Natural killer cell (primary cell): ENCODE results near the gene TSPAN33. TPM values are rescaled to one million over a fixed set of nuclear protein-coding genes. Genes with fewer than 3 reads are reported as not detected.

Source experiments
- ATAC-seq, 3 donors: fragments of 150-1000 bp in 2 of 3; fragments of 200-7000 bp in 1 of 3; cut with Tn5 transposase; 1 replicate in 1 of 3; 2 replicates in 2 of 3; pipeline ENCODE4 v1.10.0; 2021; ENCODE audit warnings: mild to moderate bottlenecking in 2 of 3, moderate library complexity in 2 of 3
- DNase-seq, 2 donors: peaks; one replicate each; pipeline versions ENCODE4 v3.0.0 to v3.0.0-alpha.2; 2013 to 2021; ENCODE audit warnings: mixed read lengths in 1 of 2
- H3K27ac ChIP-seq: one replicate; pipeline ENCODE4 v1.5.1; 2013; ENCODE audit warnings: mild to moderate bottlenecking, low read length
- H3K27me3 ChIP-seq: one replicate; pipeline ENCODE4 v1.6.1; 2013; ENCODE audit warnings: low read length; ENCODE audit not compliant: control insufficient read depth, insufficient read depth
- H3K36me3 ChIP-seq: one replicate; pipeline ENCODE4 v1.6.1; 2013; ENCODE audit warnings: low read length; ENCODE audit not compliant: control insufficient read depth, insufficient read depth
- H3K4me1 ChIP-seq: one replicate; pipeline ENCODE4 v1.6.1; 2013; ENCODE audit warnings: low read length; ENCODE audit not compliant: control insufficient read depth, insufficient read depth
- H3K4me3 ChIP-seq: one replicate; pipeline ENCODE4 v1.5.1; 2013; ENCODE audit warnings: low read length
- H3K9me3 ChIP-seq: one replicate; pipeline ENCODE4 v1.6.1; 2013; ENCODE audit warnings: low read length; ENCODE audit not compliant: control insufficient read depth, insufficient read depth
- H3K27ac Mint-ChIP-seq, 2 donors: one replicate each; pipeline ENCODE4 v1.8.0; 2022; ENCODE audit warnings: mild to moderate bottlenecking in 2 of 2, mixed read lengths in 2 of 2, moderate library complexity in 1 of 2
- H3K27me3 Mint-ChIP-seq, 2 donors: one replicate each; pipeline ENCODE4 v1.8.0; 2022; ENCODE audit warnings: low read depth in 2 of 2, mixed read lengths in 2 of 2
- H3K36me3 Mint-ChIP-seq: one replicate; pipeline ENCODE4 v1.8.0; 2022; ENCODE audit warnings: mixed read lengths
- H3K4me1 Mint-ChIP-seq, 2 donors: one replicate each; pipeline ENCODE4 v1.8.0; 2022; ENCODE audit warnings: mixed read lengths in 2 of 2
- H3K4me3 Mint-ChIP-seq: one replicate; pipeline ENCODE4 v1.8.0; 2022; ENCODE audit warnings: mild to moderate bottlenecking, moderate library complexity, mixed read lengths
- H3K9me3 Mint-ChIP-seq, 2 donors: one replicate each; pipeline ENCODE4 v1.8.0; 2022; ENCODE audit warnings: mixed read lengths in 2 of 2
- CTCF ChIP-seq: fragments of 200-600 bp; IDR thresholded peaks from one replicate; pipeline ENCODE4 v1.8.0; 2022; ENCODE audit warnings: antibody characterized with exemption
- WGBS: methylation state at CpG from one replicate; pipeline ENCODE4 v1.1.7; 2013; ENCODE audit warnings: missing lambda C conversion rate; ENCODE audit not compliant: insufficient coverage; 5-methylcytosine and 5-hydroxymethylcytosine counted together
- intact Hi-C: fragments of 100-400 bp; cut with micrococcal nuclease; formaldehyde crosslinking; loops from one replicate; pipeline ENCODE4 v1.14.2; 2022
- total RNA-seq, 4 donors: library from RNA; stranded (reverse); fragments of 120-200 nt in 1 of 4; gene quantifications; one replicate each; pipeline versions ENCODE4 v1.2.3 to v1.2.4, GENCODE V29; 2013 to 2022

TSPAN33 gene
- total RNA-seq, 3 donors from 2014 or later (not counting 1 experiment from before 2014, with no cell fraction given) = 4.0 to 7.2 (median 5.1) TPM

- whole genome bisulfite sequencing = 74% methylated on average over 6 of the region's 6 CpGs
- no peaks in the 10 kb centered on the region for H3K27me3 ChIP-seq
- peaks cover 23% of the 10 kb centered on the region in 2 donors for H3K4me1 Mint-ChIP-seq
- peak overlapping the region; percentile 14 to 39 for H3K27ac Mint-ChIP-seq
- H3K36me3 Mint-ChIP-seq = no peaks in the 10 kb centered on the region
- DNase-seq = no peak
- H3K9me3 Mint-ChIP-seq = no peaks in the 10 kb centered on the region
- intact Hi-C loops = no loop called here
- ATAC-seq = no peak
- no peak overlapping the region for H3K4me3 Mint-ChIP-seq
- H3K27ac ChIP-seq = peak overlapping the region; percentile 54
- H3K27me3 Mint-ChIP-seq = no peaks in the 10 kb centered on the region
- no peak overlapping the region for H3K4me3 ChIP-seq
- H3K9me3 ChIP-seq = no peaks in the 10 kb centered on the region
- H3K36me3 ChIP-seq = no peaks in the 10 kb centered on the region
- no peak for TF ChIP-seq CTCF
- H3K4me1 ChIP-seq = peaks cover 20% of the 10 kb centered on the region
Measured at GRCh38 chr7:129134356-129134987, 10.0 kb upstream of the TSPAN33 start.

- Mint-ChIP-seq H3K36me3 (no peaks in the 10 kb centered on the region), H3K27ac (peak overlapping the region; percentile 80 to 85), H3K4me3 (peak overlapping the region; percentile 37), H3K9me3 (no peaks in the 10 kb centered on the region), H3K27me3 (no peaks in the 10 kb centered on the region), H3K4me1 (peaks cover 23% of the 10 kb centered on the region in 2 donors)
- ATAC-seq = peak; percentile 32 to 74 (median 34)
- intact Hi-C loops = no loop called here
- H3K9me3 ChIP-seq = no peaks in the 10 kb centered on the region
- DNase-seq = peak in 1 of 2 donors; percentile 26
- H3K36me3 ChIP-seq = no peaks in the 10 kb centered on the region
- H3K4me3 ChIP-seq = no peak overlapping the region
- WGBS = 6% methylated on average over 3 of the region's 3 CpGs
- H3K27me3 ChIP-seq = no peaks in the 10 kb centered on the region
- peak overlapping the region; percentile 77 for H3K27ac ChIP-seq
- peaks cover 20% of the 10 kb centered on the region for H3K4me1 ChIP-seq
- no peak for TF ChIP-seq CTCF
Measured at GRCh38 chr7:129136887-129137642, 7.4 kb upstream of the TSPAN33 start.

- H3K4me1 Mint-ChIP-seq = peaks cover 9 to 10% of the 10 kb centered on the region in 2 donors
- WGBS = 52% methylated on average over 10 of the region's 10 CpGs
- H3K27ac ChIP-seq = no peak overlapping the region
- H3K4me3 Mint-ChIP-seq = peak overlapping the region; percentile 88
- H3K36me3 Mint-ChIP-seq = no peaks in the 10 kb centered on the region
- peaks cover 34% of the 10 kb centered on the region for H3K4me1 ChIP-seq
- peak overlapping the region; percentile 61 for H3K4me3 ChIP-seq
- intact Hi-C loops = no loop called here
- no peak for DNase-seq
- H3K36me3 ChIP-seq = no peaks in the 10 kb centered on the region
- H3K27me3 ChIP-seq = peaks cover 4% of the 10 kb centered on the region
- no peaks in the 10 kb centered on the region for H3K9me3 ChIP-seq
- no peak for TF ChIP-seq CTCF
- no peak overlapping the region for H3K27ac Mint-ChIP-seq
- H3K9me3 Mint-ChIP-seq = no peaks in the 10 kb centered on the region
- ATAC-seq = no peak
- H3K27me3 Mint-ChIP-seq = peaks cover 17 to 27% of the 10 kb centered on the region in 2 donors
Measured at GRCh38 chr7:129143724-129144094, 798 bp upstream of the TSPAN33 start.
